ENCODE data around the gene SNUPN.
"Not testable (repeated sequence)": the region's sequence is repeated elsewhere in the genome, so short reads cannot be mapped to it uniquely, and the experiment has no call there.

Gene SNUPN

DNA sequence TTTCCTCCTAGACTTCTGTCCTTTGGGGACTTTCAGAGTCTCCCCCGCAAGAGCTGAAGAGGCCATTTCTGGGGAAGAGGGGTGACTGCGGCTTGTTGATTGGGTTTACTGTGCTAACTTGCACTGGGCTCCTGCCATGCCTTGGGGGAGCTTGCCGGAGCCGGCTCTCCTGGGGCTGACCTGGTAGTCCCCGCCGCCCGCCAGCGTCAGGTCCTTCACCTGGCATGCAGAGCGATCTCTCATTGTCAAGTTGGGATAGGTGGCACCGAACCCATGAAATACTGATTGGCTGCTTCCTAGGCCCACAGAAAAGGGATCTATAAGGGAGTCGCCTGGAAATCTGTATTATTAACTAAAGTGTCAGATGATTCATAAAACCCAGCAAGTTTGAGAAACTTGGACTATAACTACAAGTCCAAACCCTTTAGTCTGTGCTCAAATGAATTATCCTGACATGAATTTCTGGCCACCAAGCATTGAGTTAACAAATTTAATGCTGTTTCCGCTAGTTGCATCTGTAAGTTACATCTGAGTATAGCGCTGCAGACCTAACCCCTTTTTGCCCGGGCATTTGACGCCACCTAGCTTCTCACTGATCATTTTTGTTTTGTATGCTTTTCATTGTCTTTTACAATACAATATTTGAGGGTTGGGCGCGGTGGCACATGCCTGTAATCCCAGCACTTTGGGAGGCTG lies 15.1 kb upstream of the SNUPN start:
- DNase-seq (ENCODE audit: low read depth, low spot score) = no peak
- CTCF ChIA-PET = interaction anchor here (0.8 to 4.1 kb wide), 10 partner anchors 11 to 272 kb away, joined by 3 to 25 read pairs (median 6); partner anchors contain the start of genes MAN2C1 and SNUPN
- POLR2A ChIA-PET = interaction anchor here (0.9 to 1.8 kb wide), 9 partner anchors 7 to 272 kb away, joined by 4 to 18 read pairs (median 8); partner anchors contain the start of genes MAN2C1, SNUPN and SNX33

DNA sequence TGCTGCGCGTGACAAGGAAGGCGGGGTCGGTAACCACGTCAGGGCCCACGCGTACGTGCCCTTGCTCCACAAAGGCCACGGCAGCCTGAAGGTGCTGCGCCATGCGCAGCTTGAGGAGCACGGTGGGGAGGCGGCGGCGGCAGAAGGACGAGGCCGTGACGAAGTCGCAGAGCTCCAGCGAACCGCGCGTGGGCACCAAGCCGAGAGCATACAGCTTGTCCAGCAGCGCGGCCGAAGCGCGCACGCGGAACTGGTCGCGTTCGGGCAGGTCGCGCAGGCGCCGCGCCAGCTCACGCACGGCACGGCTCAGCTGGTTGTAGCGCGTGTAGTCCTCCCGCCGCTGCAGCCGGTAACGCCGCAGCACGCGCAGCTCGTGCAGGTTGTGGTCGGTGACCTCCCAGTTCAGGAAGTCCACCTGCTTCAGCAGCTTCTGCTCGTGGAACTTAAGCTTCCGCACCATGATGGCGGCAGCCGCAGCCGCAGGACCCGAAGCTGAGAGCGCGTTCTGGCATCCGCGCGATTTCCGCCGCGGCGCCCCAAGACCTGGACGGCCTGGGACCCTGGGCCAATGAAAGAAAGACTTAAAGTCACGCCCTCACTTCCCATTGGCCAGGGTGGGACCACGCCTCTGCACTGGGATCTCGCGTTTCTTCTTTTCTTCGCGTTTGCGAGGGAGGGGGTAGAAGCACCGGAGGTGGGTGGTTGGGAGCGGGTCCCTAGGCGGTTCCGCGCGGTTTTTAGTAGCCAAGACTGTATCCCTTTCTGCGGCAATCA lies 14.4 kb upstream of the SNUPN start, which contains the start of gene IMP3:
Gene IMP3 (minus strand): TSS at position 516 of the 774 bp plus-strand sequence. CDS start 56 bp downstream, at position 460.
- ChIA-PET POLR2A (interaction anchor here (0.6 to 1.8 kb wide), 10 partner anchors 8 to 272 kb away, joined by 3 to 18 read pairs (median 7); partner anchors contain the start of genes MAN2C1, SNUPN and SNX33), CTCF (interaction anchor here (0.8 to 4.1 kb wide), 10 partner anchors 7 to 272 kb away, joined by 3 to 25 read pairs (median 8); partner anchors contain the start of genes MAN2C1, SNUPN and SNX33)
- H3K4me3 ChIP-seq (ENCODE audit: low read depth, low read length) = peak within 1 kb of the TSS; percentile 99
- TF ChIP-seq, protein P1, sequence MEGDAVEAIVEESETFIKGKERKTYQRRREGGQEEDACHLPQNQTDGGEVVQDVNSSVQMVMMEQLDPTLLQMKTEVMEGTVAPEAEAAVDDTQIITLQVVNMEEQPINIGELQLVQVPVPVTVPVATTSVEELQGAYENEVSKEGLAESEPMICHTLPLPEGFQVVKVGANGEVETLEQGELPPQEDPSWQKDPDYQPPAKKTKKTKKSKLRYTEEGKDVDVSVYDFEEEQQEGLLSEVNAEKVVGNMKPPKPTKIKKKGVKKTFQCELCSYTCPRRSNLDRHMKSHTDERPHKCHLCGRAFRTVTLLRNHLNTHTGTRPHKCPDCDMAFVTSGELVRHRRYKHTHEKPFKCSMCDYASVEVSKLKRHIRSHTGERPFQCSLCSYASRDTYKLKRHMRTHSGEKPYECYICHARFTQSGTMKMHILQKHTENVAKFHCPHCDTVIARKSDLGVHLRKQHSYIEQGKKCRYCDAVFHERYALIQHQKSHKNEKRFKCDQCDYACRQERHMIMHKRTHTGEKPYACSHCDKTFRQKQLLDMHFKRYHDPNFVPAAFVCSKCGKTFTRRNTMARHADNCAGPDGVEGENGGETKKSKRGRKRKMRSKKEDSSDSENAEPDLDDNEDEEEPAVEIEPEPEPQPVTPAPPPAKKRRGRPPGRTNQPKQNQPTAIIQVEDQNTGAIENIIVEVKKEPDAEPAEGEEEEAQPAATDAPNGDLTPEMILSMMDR (IDR thresholded peaks at IDR 0.05; ENCODE audit: insufficient read depth, low read length, missing control alignments) = no peak
- no peak for DNase-seq (ENCODE audit: low read depth, low spot score)

More for the DNA sequence above, 15.1 kb upstream of the SNUPN start:
- H3K4me3 ChIP-seq (ENCODE audit: low read depth, low read length) = peak overlapping the region; percentile 99
- TF ChIP-seq, protein P1 (IDR thresholded peaks at IDR 0.05; ENCODE audit: insufficient read depth, low read length, missing control alignments) = peak; percentile 14

DNA sequence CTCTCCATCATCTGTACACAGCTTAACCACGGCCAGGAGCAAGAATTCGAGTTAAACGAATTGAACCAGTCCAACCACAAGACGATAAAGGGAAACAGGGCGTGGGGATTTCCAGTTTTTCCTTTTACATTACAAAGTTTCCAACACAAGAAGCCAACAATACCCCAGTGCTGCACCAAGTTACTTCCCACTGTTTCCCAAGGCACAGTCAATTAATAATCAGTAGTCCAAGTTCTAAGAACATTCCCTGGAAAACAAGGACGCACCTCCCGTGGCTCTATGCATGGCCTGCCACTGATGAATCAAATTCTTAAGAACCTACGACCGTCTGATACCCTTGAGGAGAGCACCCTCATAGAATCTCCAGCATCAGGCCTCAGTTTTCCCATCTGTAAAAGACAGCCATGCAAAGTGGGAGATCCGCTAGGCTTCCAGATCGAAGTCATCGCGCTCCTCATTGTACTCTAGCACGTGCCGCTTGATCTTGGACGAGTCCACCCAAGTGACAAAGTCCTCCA lies 13.7 kb upstream of the SNUPN start:
- H3K4me3 ChIP-seq (ENCODE audit: low read depth, low read length) = peak overlapping the region; percentile 99
- TF ChIP-seq, protein P1 (IDR thresholded peaks at IDR 0.05; ENCODE audit: insufficient read depth, low read length, missing control alignments) = no peak
- ChIA-PET CTCF (interaction anchor here (0.8 to 4.1 kb wide), 15 partner anchors 8 to 271 kb away, joined by 3 to 26 read pairs (median 6); partner anchors contain the start of genes MAN2C1, SNUPN and SNX33), POLR2A (interaction anchor here (0.6 to 1.8 kb wide), 13 partner anchors 8 to 271 kb away, joined by 3 to 18 read pairs (median 5); partner anchors contain the start of genes MAN2C1, SNUPN and SNX33)
- no peak for DNase-seq (ENCODE audit: low read depth, low spot score)

DNA sequence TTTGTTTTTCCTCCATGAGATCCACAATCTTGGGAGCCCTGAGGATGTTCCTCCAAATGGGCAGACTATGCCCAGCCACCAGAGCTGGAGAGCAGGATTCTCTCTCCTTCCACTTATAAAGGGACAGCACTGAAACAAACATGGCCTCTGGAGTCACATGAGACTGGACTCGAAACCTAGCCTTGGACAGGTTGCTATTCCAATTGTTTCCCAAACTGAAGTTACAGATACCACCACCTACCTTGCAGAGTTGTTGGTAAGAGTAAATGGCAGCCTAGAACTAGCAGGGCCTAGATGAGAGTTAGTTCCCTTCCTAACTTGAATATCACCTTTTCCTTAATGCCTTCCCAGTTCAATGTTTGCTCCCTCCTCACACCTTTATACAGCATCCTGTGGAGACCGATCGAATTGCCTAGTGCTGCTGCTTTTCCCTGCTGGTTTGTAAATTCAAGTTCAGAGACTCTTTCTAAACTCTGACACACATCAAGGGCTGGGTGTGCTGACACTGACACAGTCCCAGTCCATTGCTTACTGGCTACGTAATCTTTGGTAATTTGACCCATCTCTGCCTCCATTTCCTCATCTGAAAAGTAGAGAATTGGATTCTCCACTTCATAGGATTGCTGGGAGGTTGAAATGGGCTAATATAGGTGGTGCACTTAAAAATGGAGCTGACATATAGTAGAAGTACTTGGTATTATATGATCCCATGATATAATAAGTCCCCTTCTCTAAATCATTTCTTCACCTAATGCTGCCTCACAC lies 11.9 kb upstream of the SNUPN start:
- ChIA-PET POLR2A (interaction anchor here (0.5 to 1.3 kb wide), 5 partner anchors 10 to 58 kb away, joined by 4 to 11 read pairs (median 4); partner anchors contain the start of genes PTPN9, SNUPN and SNX33), CTCF (interaction anchor here (1.0 to 4.1 kb wide), 18 partner anchors 9 to 269 kb away, joined by 3 to 26 read pairs (median 6); partner anchors contain the start of genes MAN2C1, SNUPN and SNX33)
- TF ChIP-seq, protein P1 (IDR thresholded peaks at IDR 0.05; ENCODE audit: insufficient read depth, low read length, missing control alignments) = no peak
- no peak overlapping the region for H3K4me3 ChIP-seq (ENCODE audit: low read depth, low read length)
- DNase-seq (ENCODE audit: low read depth, low spot score) = no peak

DNA sequence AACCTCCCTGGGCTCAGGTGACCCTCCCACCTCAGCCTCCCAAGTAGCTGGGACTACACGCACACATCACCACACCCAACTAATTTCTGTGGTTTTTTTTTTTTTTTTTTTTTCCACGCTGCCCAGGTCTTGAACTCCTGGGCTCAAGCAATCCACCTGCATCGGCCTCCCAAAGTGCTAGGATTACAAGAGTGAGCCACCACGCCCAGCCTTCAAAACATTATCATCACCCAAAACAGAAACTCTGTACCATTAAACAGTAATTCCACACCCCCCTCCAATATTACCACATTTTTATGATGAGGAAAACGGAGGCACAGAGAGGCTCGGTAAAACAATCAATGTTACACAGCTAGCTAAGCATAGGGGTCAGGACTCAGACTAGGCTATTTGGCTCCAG lies 10.5 kb upstream of the SNUPN start:
- ChIA-PET POLR2A (no interaction called here), CTCF (interaction anchor here (0.8 to 3.6 kb wide), 6 partner anchors 9 to 268 kb away, joined by 3 to 26 read pairs (median 5); partner anchors contain the start of genes SNUPN and SNX33)
- TF ChIP-seq, protein P1 (IDR thresholded peaks at IDR 0.05; ENCODE audit: insufficient read depth, low read length, missing control alignments) = no peak
- no peak for DNase-seq (ENCODE audit: low read depth, low spot score)
- H3K4me3 ChIP-seq (ENCODE audit: low read depth, low read length) = no peak overlapping the region

DNA sequence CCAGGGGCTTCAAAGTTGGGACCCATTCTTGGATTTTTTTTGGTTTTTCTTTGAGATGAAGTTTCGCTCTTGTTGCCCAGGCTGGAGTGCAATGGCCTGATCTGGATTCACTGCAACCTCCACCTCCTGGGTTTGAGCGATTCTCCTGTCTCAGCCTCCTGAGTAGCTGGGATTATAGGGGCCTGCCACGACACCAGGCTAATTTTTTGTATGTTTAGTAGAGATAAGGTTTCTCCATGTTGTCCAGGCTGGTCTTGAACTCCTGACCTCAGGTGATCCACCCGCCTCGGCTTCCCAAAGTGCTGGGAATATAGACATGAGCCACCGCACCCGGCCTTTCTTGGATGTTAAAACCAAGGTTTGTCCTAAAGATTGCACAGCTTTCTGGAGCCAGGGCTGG lies 8.4 kb upstream of the SNUPN start:
- CTCF ChIA-PET = interaction anchor here (1.4 kb wide), 2 partner anchors 14 to 28 kb away, joined by 3 to 4 read pairs; no protein-coding TSS in a partner anchor
- DNase-seq (ENCODE audit: low read depth, low spot score); H3K4me3 ChIP-seq (ENCODE audit: low read depth, low read length): not testable (repeated sequence)
- POLR2A ChIA-PET = interaction anchor here (1.2 kb wide), 1 partner anchor 13 kb away, joined by 5 read pairs; no protein-coding TSS in a partner anchor
